ENCODE data around the gene NACC1.
"Not testable (repeated sequence)": the region's sequence is repeated elsewhere in the genome, so short reads cannot be mapped to it uniquely, and the experiment has no call there.

NACC1 gene

DNA sequence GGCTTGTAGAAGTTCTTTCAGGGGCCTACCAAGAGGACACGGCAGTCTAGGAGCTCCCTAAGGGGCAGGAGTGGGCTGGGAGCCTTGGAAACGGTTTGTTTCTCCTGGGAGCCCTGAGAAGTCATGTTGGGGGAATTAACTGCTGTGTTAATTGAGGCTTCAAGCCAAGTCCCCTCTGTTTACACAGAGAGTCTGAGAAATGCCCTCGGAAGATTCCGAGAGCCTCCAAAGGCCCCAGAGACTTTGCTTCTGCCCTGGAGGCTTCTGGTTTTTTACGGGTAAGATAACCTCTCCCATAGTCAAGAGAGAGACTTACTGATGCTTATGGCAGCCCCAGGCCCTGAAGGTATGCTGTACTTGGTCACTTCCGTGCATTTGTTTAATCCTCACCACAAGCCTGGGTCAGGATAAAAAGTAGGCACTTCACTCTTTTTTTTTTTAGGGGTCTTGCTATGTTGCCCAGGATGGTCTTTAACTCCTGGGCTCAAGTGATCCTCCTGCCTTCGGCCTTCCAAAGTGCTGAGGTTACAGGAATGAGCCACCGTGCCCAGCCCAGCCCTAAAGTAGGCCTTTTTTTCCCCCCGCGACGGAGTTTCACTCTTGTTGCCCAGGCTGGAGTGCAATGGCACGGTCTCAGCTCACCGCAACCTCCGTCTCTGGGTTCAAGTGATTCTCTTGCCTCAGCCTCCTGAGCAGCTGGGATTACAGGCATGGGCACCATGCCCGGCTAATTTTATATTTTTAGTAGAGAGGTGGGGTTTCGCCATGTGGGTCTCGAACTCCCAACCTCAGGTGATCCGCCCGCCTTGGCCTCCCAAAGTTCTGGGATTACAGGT lies 47.3 kb downstream of the NACC1 start:
- DNase-seq = no peak

DNA sequence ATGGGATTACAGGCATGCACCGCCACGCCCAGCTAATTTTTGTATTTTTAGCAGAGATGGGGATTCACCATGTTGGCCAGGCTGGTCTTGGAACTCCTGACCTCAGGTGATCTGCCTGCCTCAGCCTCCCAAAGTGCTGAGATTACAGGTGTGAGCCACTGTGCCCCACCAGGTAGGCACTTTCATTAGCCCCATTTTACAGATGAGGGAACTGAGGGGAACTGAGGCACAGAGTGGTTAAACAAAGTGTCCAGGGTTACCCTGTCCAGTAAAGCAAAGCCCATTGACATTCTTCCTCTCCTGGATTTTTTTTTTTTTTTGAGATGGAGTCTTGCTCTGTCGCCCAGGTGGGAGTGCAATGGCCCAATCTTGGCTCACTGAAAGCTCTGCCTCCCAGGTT lies 48.1 kb downstream of the NACC1 start:
- DNase-seq = not testable (repeated sequence)

DNA sequence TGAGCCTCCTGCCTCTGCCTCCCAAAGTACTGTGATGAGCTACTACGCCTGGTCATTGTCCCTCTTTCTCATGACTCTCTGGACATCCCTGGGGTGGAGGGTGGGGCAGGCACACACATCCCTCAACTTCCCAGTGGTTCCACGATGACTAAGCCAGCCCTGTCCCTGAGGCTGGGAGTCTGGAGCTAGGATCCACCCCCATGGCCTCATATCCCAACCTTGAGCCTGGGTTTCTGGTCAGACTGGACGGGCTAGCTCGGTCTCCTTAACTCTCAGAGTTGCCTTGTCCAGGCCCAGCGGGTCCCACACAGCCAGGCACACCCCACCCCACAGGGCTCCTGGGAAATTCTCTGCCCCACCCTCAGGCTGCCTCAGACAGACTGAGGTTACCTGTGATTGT lies 51.7 kb downstream of the NACC1 start:
- no peak for DNase-seq

GRCh38 chr19:13171146-13171545 lies 53.1 kb downstream of the NACC1 start:
- no peak for DNase-seq

DNA sequence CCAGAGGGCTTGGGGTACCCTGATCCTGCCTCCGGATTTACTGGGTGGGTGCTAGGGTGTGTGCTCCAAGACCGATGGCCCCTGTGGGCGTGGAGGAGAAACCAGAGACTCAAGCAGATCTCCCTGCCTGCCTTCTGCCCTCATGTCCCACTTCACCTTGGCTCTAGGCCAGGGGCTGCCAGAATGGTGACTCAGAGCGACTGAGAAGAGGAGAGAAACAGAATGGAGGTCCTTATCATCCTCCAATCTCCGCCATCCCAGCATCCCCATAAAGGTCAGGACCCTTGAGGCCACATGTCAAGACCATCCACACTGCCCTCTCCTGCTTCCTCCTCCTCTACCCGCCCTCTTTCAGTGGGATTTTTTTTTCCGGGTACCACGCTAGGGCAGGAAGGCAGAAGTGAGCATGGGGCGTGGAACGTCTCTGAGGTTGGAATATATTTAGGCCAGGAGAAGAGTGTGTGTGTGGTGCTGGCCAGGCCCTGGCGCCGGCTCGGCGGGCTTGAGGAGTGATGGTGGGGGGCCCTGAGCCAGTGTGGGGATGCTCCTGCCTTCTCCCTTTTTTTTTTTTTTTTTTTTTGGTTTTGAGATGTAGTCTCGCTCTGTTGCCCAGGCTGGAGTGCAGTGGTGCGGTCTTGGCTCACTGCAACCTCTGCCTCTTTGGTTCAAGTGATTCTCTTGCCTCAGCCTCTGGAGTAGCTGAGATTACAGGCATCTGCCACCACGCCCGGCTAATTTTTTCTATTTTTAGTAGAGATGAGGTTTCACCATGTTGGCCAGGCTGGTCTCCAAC lies 54.5 kb downstream of the NACC1 start:
- peak; percentile 85 for DNase-seq

DNA sequence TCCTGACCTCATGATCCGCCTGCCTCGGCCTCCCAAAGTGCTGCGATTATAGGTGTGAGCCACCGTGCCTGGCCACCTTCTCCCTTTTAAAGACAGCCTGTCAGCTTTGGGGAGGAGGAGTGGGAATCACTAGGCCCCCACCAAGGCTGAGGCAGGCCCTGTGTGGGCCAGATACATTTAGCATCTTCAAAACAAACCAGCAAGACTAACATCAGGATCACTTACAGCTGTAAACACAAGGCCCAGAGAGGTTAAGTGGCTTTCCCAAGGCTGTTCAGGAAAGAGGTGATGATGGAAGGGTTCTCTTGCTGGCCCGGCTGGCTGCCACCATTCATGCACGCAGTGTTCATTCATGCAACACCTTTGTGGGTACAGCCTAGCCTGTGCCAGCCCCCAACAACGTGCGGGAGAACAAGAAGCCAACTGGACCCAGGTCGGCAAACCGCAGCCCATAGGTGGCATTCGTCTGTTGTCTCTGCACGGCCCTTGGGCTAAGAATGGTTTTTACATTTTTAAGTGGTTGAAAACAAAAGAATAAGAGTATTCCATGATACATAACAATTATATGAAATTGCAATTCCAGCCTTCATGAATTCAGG lies 55.2 kb downstream of the NACC1 start:
- no peak for DNase-seq

- no peak for DNase-seq
Observed at GRCh38 chr19:13176345-13176744, 58.3 kb downstream of the NACC1 start.

- DNase-seq = not testable (repeated sequence)
Observed at GRCh38 chr19:13177584-13177983, 59.5 kb downstream of the NACC1 start.

DNA sequence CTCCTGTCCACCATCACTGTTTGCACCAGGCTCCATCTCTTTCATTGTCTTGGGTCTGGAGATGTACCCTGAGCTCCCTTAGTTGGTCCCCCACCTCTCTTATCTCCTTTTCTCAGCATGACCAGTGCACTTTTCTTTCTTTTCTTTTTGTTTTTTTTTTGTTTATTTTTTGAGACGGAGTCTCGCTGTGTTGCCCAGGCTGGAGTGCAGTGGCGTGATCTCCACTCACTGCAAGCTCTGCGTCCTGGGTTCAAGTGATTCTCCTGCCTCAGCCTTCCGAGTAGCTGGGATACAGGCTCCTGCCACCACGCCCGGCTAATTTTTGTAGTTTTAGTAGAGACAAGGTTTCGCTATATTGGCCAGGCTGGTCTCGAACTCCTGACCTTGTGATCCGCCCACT lies 60.2 kb downstream of the NACC1 start:
- not testable (repeated sequence) for DNase-seq

DNA sequence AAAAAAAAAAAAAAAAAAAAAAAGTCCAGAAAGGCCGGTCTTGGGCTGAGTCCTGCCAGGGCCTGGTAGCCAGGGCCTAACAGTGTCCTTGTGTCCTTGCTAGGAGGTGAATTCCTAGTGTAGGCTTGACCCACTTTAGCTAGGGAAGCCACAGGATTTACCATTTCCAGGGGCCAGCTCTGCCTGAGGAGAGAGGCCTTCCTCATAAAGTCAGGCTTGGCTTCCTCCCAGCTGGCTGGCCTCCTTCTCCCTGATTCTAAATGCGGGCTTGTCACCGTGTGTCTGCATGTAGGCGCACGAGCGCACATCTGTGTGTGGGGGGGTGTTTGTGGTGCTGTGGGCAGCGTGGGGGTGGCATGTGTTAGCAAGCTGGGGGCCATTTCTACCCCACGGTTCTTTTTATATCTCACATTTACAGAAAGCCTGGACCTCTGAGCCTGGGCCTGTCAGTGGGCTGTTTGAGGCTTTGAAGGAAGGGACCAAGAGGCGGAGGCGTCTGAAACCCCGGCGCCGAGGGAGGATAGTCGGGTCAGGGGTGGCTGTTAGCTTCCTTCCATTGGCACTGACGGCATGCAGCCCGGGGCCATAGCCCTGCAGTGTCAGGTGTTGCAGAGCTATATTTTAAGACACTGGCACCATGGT lies 63.8 kb downstream of the NACC1 start:
- peak; percentile 56 for DNase-seq

- DNase-seq = not testable (repeated sequence)
Observed at GRCh38 chr19:13184926-13185325, 66.9 kb downstream of the NACC1 start.

DNA sequence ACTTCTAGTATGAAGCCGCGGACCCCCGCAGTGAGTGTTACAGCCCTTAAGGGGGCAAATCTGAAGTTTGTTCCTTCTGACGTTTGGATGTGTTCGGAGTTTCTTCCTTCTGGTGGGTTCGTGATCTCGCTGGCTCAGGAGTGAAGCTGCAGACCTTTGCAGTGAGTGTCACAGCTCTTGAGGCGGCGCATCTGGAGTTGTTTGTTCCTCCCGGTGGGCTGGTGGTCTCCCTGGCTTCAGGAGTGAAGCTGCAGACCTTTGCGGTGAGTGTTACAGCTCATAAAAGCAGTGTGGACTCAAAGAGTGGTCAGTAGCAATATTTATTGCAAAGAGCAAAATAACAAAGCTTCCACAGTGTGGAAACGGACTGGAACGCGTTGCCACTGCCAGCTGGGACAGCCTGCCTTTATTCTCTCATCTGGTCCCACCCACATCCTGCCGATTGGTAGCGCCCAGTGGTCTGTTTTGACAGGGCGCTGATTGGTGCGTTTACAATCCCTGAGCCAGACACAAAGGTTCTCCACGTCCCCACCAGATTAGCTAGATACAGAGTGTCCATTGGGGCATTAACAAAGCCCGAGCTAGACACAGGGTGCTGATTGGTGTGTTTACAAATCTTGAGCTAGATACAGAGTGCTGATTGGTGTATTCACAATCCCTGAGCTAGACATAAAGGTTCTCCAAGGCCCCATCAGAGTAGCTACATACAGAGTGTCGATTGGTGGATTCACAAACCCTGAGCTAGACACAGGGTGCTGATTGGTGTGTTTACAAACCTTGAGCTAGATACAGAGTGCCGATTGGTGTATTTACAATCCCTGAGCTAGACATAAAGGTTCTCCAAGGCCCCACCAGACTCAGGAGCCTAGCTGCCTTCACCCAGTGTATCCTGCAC lies 67.9 kb downstream of the NACC1 start:
- not testable (repeated sequence) for DNase-seq

GRCh38 chr19:13186688-13187087 lies 68.6 kb downstream of the NACC1 start:
- DNase-seq = not testable (repeated sequence)

DNA sequence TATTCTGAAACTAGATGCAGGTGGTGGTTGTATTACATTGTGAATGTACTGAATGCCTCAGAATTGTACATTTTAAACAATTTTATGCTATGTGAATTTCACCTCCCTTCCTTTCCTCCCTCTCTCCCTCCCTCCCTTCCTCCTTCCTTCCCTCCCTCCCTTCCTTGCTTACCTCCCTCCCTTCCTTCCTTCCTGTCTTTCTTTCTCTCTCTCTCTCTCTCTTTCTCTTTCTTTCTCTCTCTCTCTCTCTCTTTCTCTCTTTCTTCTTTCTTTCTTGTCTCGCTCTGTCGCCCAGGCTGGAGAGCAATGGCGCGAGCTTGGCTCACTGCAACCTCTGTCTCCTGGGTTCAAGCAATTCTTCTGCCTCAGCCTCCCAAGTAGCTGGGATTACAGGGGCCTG lies 69.4 kb downstream of the NACC1 start:
- no peak for DNase-seq

- DNase-seq = no peak
Observed at GRCh38 chr19:13189600-13189999, 71.5 kb downstream of the NACC1 start.
